Panc1 (cell line): ENCODE measurements around the gene SSH2. TPM values are rescaled to one million over a fixed set of nuclear protein-coding genes. Genes with fewer than 3 reads are reported as not detected.
A peak's percentile ranks its signal among the peaks of the same experiment; 100 is the strongest.

Experiments used
- ATAC-seq: fragments of 200-7000 bp; cut with Tn5 transposase; 2 replicates; pipeline ENCODE4 v1.9.1; 2020; ENCODE audit warnings: mild to moderate bottlenecking, moderate library complexity
- BruUV-seq: library from RNA; stranded (reverse); fragments of 400-500 nt; replicated peaks from 2 replicates; lab custom pipeline; 2021; lab: Mats Ljungman, UMichigan
- CTCF ChIA-PET: fragments of 300-600 bp; sonication (Branson Sonifier 250); formaldehyde crosslinking; loops from one replicate; lab custom pipeline; 2022; ENCODE audit warnings: antibody characterized with exemption; lab: Charles Lee
- POLR2A ChIA-PET: fragments of 300-600 bp; sonication (Branson Sonifier 250); formaldehyde crosslinking; loops from one replicate; lab custom pipeline; 2022; ENCODE audit warnings: antibody characterized with exemption; lab: Charles Lee
- DNase-seq: peaks from one replicate; pipeline ENCODE4 v3.0.0-alpha.2; 2010; ENCODE audit warnings: low read depth, low spot score
- H3K27ac ChIP-seq: 2 replicates; pipeline ENCODE4 v1.5.1; 2011; ENCODE audit warnings: mild to moderate bottlenecking, low read length, inconsistent platforms
- H3K27me3 ChIP-seq: fragments of 200-500 bp; sonication (Bioruptor generic); 2 replicates; pipeline ENCODE4 v1.6.0; 2014; ENCODE audit warnings: low read length, inconsistent platforms; ENCODE audit not compliant: control insufficient read depth, insufficient read depth
- H3K36me3 ChIP-seq: fragments of 200-500 bp; sonication (Bioruptor generic); 2 replicates; pipeline ENCODE4 v1.5.1; 2014; ENCODE audit warnings: inconsistent platforms, mild to moderate bottlenecking, low read length, moderate library complexity; ENCODE audit not compliant: control insufficient read depth, insufficient read depth
- H3K4me1 ChIP-seq: 2 replicates; pipeline ENCODE4 v1.5.1; 2011; ENCODE audit warnings: inconsistent platforms, mild to moderate bottlenecking, low read length, moderate library complexity; ENCODE audit not compliant: control insufficient read depth, insufficient read depth
- H3K4me3 ChIP-seq, 2 experiments: 2 replicates each; pipeline ENCODE4 v1.5.1; 2011 to 2012; ENCODE audit warnings: low read depth in 2 of 2, low read length in 2 of 2, mild to moderate bottlenecking in 2 of 2, inconsistent platforms in 1 of 2, moderate library complexity in 1 of 2
- H3K9me3 ChIP-seq: fragments of 200-500 bp; sonication (Bioruptor generic); 2 replicates; pipeline ENCODE4 v1.5.1; 2014; ENCODE audit warnings: low read depth, mild to moderate bottlenecking, inconsistent platforms, low read length, moderate library complexity; ENCODE audit not compliant: control insufficient read depth, insufficient read depth
- CTCF ChIP-seq: fragments of 450-650 bp; IDR thresholded peaks from 2 replicates; pipeline ENCODE4 v1.5.1; 2017; ENCODE audit warnings: mild to moderate bottlenecking
- POLR2AphosphoS5 ChIP-seq: IDR thresholded peaks from 2 replicates; pipeline ENCODE4 v1.6.1; 2012; ENCODE audit warnings: mild to moderate bottlenecking, low read depth, low read length, moderate library complexity
- REST ChIP-seq, 2 experiments: IDR thresholded peaks; 2 replicates each; pipeline ENCODE4 v1.6.1; 2011 to 2012; ENCODE audit warnings: low read depth in 2 of 2, control low read depth in 1 of 2, low read length in 1 of 2, mild to moderate bottlenecking in 1 of 2, moderate library complexity in 1 of 2; ENCODE audit not compliant: insufficient read depth in 1 of 2
- SIN3A ChIP-seq: IDR thresholded peaks from 2 replicates; pipeline ENCODE4 v1.6.1; 2012; ENCODE audit warnings: low read depth, mild to moderate bottlenecking, low read length, moderate library complexity, borderline replicate concordance; ENCODE audit not compliant: insufficient read depth
- TCF7L2 ChIP-seq: IDR thresholded peaks from 2 replicates; pipeline ENCODE4 v1.6.1; 2011; ENCODE audit warnings: mild to moderate bottlenecking, low read depth, low read length, inconsistent platforms
- in situ Hi-C: cut with HindIII; loops from 2 replicates; pipeline ENCODE4 v1.10.0; 2016; ENCODE audit warnings: low sequenced_read_pairs, low pct_unique_long_range_greater_than_20kb
- intact Hi-C: fragments of 100-400 bp; cut with micrococcal nuclease; formaldehyde crosslinking; loops from one replicate; pipeline ENCODE4 v1.10.0; 2022; ENCODE audit not compliant: unreplicated experiment
- total RNA-seq: library from RNA; stranded (reverse); gene quantifications from one replicate; pipeline ENCODE4 v1.2.1, GENCODE V29; 2021; ENCODE audit not compliant: unreplicated experiment

The SSH2 gene
- total RNA-seq, 1 experiment from 2014 or later = 30.6 TPM

GRCh38 chr17:29918922-29919856 lies 10.8 kb downstream of the SSH2 start:
- POLR2A ChIA-PET = interaction anchor here (0.7 kb wide), 1 partner anchor 11 kb away, joined by 3 read pairs; no protein-coding TSS in a partner anchor
- Histone ChIP-seq H3K9me3 (no peaks in the 10 kb centered on the region), H3K4me1 (peaks cover 8% of the 10 kb centered on the region; the same call in 1 of the 2 replicates), H3K36me3 (no peaks in the 10 kb centered on the region), H3K27ac (peak overlapping the region; percentile 36; the same call in 1 of the 2 replicates), H3K4me3 (no peak overlapping the region), H3K27me3 (no peaks in the 10 kb centered on the region)
- TSS peak; percentile 22 for BruUV-seq
- ATAC-seq (peak; percentile 70), DNase-seq (no peak)
- intact Hi-C loops (no loop called here), in situ Hi-C loops (no loop called here)
- no peak for TF ChIP-seq POLR2AphosphoS5
- TF ChIP-seq CTCF = no peak
- no peak for TF ChIP-seq TCF7L2
- no peak for TF ChIP-seq SIN3A
- no peak for TF ChIP-seq REST (IDR thresholded peaks at IDR 0.05; ENCODE audit: insufficient read depth in 1 of 2, low read depth in 2 of 2, low read length in 1 of 2)
- CTCF ChIA-PET = interaction anchor here (0.7 to 1.7 kb wide), 2 partner anchors 12 to 51 kb away, joined by 3 to 7 read pairs; no protein-coding TSS in a partner anchor

GRCh38 chr17:29918016-29918415 lies 12.0 kb downstream of the SSH2 start:
- no TSS peak for BruUV-seq
- Histone ChIP-seq H3K4me3 (no peak overlapping the region), H3K36me3 (no peaks in the 10 kb centered on the region), H3K27ac (no peak overlapping the region), H3K9me3 (no peaks in the 10 kb centered on the region), H3K27me3 (no peaks in the 10 kb centered on the region), H3K4me1 (peaks cover 8% of the 10 kb centered on the region; the same call in 1 of the 2 replicates)
- TF ChIP-seq REST (IDR thresholded peaks at IDR 0.05; ENCODE audit: insufficient read depth in 1 of 2, low read depth in 2 of 2, low read length in 1 of 2) (no peak), POLR2AphosphoS5 (no peak), CTCF (no peak), TCF7L2 (no peak), SIN3A (no peak)
- in situ Hi-C loops (no loop called here), intact Hi-C loops (no loop called here)
- ChIA-PET POLR2A (no interaction called here), CTCF (no interaction called here)
- DNase-seq (no peak), ATAC-seq (no peak)
